ENCODE results near the gene TMEM169.

TMEM169 gene

DNA sequence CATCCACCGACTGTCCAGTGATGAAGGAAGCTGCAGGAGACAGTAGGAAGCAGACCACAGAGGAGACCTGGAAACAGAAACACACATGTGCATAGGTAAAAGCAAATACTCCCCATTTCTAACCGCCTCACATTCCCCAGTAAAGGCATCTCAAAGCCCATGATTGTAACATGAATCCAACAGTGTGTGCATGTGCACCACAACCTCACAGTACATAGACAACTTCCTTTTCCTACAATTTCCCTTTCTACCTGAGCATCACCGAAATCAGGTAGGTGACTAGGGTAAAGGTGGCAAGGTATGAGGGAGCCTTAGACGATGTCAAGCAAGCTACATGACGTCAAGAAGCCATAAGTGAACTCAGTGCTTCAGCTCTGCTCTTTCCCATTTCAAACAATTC lies 37.8 kb upstream of the TMEM169 start:
- DNase-seq (ENCODE audit: low read depth): no peak
- no peak overlapping the region for H3K4me3 ChIP-seq (ENCODE audit: low read depth, low read length)
- TF ChIP-seq, protein P1, sequence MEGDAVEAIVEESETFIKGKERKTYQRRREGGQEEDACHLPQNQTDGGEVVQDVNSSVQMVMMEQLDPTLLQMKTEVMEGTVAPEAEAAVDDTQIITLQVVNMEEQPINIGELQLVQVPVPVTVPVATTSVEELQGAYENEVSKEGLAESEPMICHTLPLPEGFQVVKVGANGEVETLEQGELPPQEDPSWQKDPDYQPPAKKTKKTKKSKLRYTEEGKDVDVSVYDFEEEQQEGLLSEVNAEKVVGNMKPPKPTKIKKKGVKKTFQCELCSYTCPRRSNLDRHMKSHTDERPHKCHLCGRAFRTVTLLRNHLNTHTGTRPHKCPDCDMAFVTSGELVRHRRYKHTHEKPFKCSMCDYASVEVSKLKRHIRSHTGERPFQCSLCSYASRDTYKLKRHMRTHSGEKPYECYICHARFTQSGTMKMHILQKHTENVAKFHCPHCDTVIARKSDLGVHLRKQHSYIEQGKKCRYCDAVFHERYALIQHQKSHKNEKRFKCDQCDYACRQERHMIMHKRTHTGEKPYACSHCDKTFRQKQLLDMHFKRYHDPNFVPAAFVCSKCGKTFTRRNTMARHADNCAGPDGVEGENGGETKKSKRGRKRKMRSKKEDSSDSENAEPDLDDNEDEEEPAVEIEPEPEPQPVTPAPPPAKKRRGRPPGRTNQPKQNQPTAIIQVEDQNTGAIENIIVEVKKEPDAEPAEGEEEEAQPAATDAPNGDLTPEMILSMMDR (IDR thresholded peaks at IDR 0.05; ENCODE audit: control insufficient read depth, extremely low read depth, insufficient read depth): no peak

DNA sequence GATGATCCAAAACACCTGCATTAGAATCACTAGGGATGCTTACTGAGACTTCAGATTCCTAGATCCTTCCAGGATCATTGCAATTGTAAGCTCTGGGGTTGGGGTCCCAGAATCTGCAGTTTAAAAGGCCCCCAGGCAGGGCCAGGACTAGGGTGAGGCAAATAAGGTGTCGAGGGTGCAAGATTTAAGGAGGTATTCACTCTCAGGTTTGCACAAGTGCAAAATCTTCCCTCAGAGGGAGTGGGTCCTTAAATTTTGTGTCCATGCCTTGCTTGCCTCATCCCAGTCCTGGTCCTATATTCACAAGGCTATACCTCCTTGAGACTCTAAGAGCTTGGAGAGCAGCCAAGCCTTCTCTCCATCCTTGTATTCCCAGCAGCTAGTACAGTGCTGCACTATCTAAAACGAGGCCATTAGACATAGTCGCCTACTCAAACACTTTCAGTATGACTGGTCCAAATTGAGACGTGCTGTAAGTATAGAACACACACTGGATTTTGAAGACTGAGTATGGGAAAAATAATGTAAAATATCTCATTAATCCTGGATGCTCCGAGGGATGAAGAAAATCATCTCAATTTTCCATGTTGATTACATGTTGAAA lies 36.7 kb upstream of the TMEM169 start:
- no peak overlapping the region for H3K4me3 ChIP-seq (ENCODE audit: low read depth, low read length)
- TF ChIP-seq, protein P1 (IDR thresholded peaks at IDR 0.05; ENCODE audit: control insufficient read depth, extremely low read depth, insufficient read depth): no peak
- DNase-seq (ENCODE audit: low read depth): no peak

DNA sequence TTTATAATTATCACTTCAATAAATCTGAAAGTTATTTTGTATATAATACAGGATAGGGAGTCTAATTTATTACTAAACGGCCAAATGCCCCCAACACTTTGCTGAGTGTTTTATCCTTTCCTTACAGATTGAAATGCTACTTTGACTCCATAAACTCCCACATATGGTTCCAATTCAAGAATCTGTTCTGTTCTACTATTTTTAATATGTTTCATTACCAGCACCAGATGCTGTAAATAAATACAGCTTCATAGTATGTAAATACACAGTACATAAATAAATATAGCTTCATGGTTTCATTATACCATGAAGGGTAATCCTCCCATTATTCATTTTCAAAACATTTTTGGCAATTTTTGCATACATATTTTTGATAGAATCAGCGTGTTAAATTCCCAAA lies 34.3 kb upstream of the TMEM169 start:
- TF ChIP-seq, protein P1 (IDR thresholded peaks at IDR 0.05; ENCODE audit: control insufficient read depth, extremely low read depth, insufficient read depth): no peak
- DNase-seq (ENCODE audit: low read depth): no peak
- H3K4me3 ChIP-seq (ENCODE audit: low read depth, low read length): no peak overlapping the region

DNA sequence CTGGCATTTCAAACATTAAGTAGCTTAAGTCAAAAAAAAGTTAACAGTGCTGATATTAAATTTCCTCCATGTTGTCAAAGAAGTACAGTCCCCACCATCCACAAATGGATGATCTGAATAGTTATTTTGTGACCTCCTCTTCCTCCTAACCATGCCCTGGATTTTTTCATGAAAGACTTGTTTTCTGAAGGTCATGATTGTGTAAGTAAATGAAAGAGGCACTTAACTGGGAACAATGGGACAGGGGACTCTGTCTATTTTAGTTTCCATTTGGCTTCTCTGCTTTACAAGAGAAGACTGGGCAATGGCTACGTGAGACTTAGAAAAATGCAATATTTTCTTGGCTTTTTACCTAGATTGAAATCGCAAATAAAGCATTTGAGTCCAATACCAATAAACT lies 32.3 kb upstream of the TMEM169 start:
- no peak for DNase-seq (ENCODE audit: low read depth)
- TF ChIP-seq, protein P1 (IDR thresholded peaks at IDR 0.05; ENCODE audit: control insufficient read depth, extremely low read depth, insufficient read depth): no peak
- H3K4me3 ChIP-seq (ENCODE audit: low read depth, low read length): no peak overlapping the region

DNA sequence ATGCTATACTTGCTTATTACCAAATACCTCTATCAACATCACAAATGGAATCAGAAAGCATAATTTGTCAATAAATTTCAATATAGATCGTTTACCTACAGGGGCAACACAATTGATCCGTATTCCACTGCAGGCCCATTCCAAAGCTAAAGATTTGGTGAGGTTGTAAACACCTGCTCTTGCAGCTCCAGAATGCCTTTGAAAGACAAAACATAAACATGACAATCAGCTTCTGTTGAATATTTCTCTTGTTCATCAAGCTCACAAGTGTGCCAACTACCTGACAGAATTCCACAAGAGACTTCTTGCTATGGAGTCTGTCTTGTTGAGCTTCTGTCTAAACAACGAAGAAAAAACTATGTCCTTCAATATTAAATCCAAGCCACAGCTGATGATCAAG lies 30.4 kb upstream of the TMEM169 start:
- no peak for DNase-seq (ENCODE audit: low read depth)
- TF ChIP-seq, protein P1 (IDR thresholded peaks at IDR 0.05; ENCODE audit: control insufficient read depth, extremely low read depth, insufficient read depth): no peak
- no peak overlapping the region for H3K4me3 ChIP-seq (ENCODE audit: low read depth, low read length)

DNA sequence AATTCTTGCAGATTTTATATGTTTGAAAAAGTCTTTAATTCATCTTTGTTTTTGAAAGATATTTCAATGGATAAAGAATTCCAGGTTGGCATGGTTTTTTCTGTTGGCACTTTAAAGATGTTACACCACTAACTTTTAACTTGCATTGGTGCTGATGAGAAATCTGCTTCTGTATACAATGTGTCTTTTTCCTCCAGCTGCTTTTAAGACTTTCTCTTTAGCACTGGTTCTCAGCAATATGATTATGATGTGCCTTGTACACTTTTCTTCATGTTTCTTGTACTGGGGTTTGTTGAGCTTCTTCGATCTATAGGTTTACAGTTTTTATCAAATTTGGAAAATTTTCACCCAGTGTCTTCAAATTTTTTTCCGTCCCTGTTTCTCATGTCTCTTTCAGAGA lies 29.3 kb upstream of the TMEM169 start:
- no peak overlapping the region for H3K4me3 ChIP-seq (ENCODE audit: low read depth, low read length)
- TF ChIP-seq, protein P1 (IDR thresholded peaks at IDR 0.05; ENCODE audit: control insufficient read depth, extremely low read depth, insufficient read depth): no peak
- no peak for DNase-seq (ENCODE audit: low read depth)

DNA sequence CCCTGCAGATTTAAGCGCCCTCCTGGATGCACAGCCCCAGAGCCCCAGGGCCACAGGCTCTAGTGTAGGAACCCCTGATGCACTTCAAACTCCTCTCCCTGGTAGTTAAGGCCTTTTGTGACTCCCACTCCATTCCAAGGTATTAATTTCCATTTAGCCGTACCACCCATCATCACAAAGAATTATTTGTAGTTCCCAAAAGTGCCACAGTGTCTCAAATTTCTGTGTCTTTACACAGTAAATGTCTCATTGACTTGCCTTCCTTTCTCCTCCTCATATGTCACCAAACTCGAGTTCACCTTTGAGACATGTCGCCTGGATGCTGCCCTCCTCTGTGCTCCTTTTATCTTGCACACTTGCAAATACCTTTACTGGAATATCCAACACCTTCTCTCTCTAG lies 26.0 kb upstream of the TMEM169 start:
- no peak for DNase-seq (ENCODE audit: low read depth)
- no peak overlapping the region for H3K4me3 ChIP-seq (ENCODE audit: low read depth, low read length)
- TF ChIP-seq, protein P1 (IDR thresholded peaks at IDR 0.05; ENCODE audit: control insufficient read depth, extremely low read depth, insufficient read depth): no peak
